ENCODE data around the gene CHTF18.

DNA sequence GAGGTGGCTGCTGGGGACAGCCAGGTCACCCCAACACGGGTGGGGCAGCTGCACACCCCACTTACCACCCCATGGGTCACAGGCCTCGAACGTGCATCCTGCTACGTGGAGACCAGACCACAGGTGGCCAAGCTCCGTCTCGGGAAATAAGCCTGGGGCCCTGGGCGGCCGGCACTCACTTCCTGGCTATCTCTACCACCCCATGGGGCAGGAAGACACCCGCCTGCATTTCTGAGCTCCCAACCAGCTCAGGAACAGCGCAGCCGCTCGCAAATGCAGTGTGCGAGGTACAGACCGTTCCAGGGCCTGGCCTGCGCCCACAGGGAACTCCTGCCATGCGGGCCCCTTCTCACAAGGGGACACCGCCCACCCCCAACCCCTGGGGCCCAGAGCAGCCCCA lies 17.1 kb downstream of the CHTF18 start:
- TF ChIP-seq, protein P1, sequence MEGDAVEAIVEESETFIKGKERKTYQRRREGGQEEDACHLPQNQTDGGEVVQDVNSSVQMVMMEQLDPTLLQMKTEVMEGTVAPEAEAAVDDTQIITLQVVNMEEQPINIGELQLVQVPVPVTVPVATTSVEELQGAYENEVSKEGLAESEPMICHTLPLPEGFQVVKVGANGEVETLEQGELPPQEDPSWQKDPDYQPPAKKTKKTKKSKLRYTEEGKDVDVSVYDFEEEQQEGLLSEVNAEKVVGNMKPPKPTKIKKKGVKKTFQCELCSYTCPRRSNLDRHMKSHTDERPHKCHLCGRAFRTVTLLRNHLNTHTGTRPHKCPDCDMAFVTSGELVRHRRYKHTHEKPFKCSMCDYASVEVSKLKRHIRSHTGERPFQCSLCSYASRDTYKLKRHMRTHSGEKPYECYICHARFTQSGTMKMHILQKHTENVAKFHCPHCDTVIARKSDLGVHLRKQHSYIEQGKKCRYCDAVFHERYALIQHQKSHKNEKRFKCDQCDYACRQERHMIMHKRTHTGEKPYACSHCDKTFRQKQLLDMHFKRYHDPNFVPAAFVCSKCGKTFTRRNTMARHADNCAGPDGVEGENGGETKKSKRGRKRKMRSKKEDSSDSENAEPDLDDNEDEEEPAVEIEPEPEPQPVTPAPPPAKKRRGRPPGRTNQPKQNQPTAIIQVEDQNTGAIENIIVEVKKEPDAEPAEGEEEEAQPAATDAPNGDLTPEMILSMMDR (IDR thresholded peaks at IDR 0.05), result no peak
- no peak for TF ChIP-seq POLR2A (IDR thresholded peaks at IDR 0.05)
- no peak for TF ChIP-seq EP300 (IDR thresholded peaks at IDR 0.05)
